H1 (cell line): ENCODE data around the gene POLDIP3. TPM values are rescaled to one million over a fixed set of nuclear protein-coding genes. Genes with fewer than 3 reads are reported as not detected.
A peak's percentile ranks its signal among the peaks of the same experiment; 100 is the strongest.

Source experiments
- ASH2L ChIP-seq: fragments of 200-600, 300-600 bp; sonication (generic); IDR thresholded peaks from one replicate; pipeline ENCODE4 v1.7.1; 2017; ENCODE audit warnings: low read length
- BACH1 ChIP-seq: IDR thresholded peaks from 2 replicates; pipeline ENCODE4 v1.6.1; 2012; ENCODE audit warnings: low read length, improper control_type of control experiment
- CEBPB ChIP-seq: IDR thresholded peaks from 2 replicates; pipeline ENCODE4 v1.6.1; 2012; ENCODE audit warnings: low read depth, low read length
- CREB1 ChIP-seq: IDR thresholded peaks from 2 replicates; pipeline ENCODE4 v1.6.1; 2012; ENCODE audit warnings: inconsistent platforms
- EZH2 ChIP-seq: fragments of 200-600 bp; sonication (generic); IDR thresholded peaks from 2 replicates; pipeline ENCODE4 v1.7.1; 2012; ENCODE audit warnings: low read depth, mild to moderate bottlenecking, moderate library complexity, low read length, inconsistent platforms; ENCODE audit not compliant: severe bottlenecking
- FOSL1 ChIP-seq: IDR thresholded peaks from 2 replicates; pipeline ENCODE4 v1.6.1; 2011; ENCODE audit warnings: mild to moderate bottlenecking, low read depth, low read length, moderate library complexity; ENCODE audit not compliant: insufficient read depth
- HDAC2 ChIP-seq, 2 experiments: fragments of 300-600 bp in 1 of 2; sonication (generic) in 1 of 2; IDR thresholded peaks; 2 replicates each; pipeline ENCODE4 v1.6.1; 2011 to 2012; ENCODE audit warnings: low read depth in 2 of 2, low read length in 2 of 2, mild to moderate bottlenecking in 2 of 2, moderate library complexity in 2 of 2, borderline replicate concordance in 1 of 2, inconsistent platforms in 1 of 2
- JUND ChIP-seq: IDR thresholded peaks from 2 replicates; pipeline ENCODE4 v1.6.1; 2011; ENCODE audit warnings: mild to moderate bottlenecking, improper control_type of control experiment, low read length
- KDM4A ChIP-seq: IDR thresholded peaks from one replicate; pipeline ENCODE4 v1.7.1; 2012; ENCODE audit warnings: low read depth, mild to moderate bottlenecking, moderate library complexity, low read length, inconsistent platforms; ENCODE audit not compliant: severe bottlenecking
- KDM5A ChIP-seq: fragments of 200-600 bp; IDR thresholded peaks from 2 replicates; pipeline ENCODE4 v1.7.1; 2012; ENCODE audit warnings: mild to moderate bottlenecking, low read length, inconsistent platforms, mixed read lengths
- MAFK ChIP-seq: IDR thresholded peaks from 2 replicates; pipeline ENCODE4 v1.6.1; 2012; ENCODE audit warnings: low read depth, mild to moderate bottlenecking, improper control_type of control experiment, low read length
- NANOG ChIP-seq: IDR thresholded peaks from 2 replicates; pipeline ENCODE4 v1.6.1; 2011; ENCODE audit warnings: low read length, low read depth, mild to moderate bottlenecking, inconsistent platforms; ENCODE audit not compliant: insufficient read depth, poor library complexity, severe bottlenecking
- POLR2A ChIP-seq, 2 experiments: IDR thresholded peaks; 1 replicate in 1 of 2; 2 replicates in 1 of 2; pipeline ENCODE4 v1.6.1; 2011; ENCODE audit warnings: low read depth in 2 of 2, low read length in 2 of 2, mild to moderate bottlenecking in 2 of 2; ENCODE audit errors: control extremely low read depth in 1 of 2
- POU5F1 ChIP-seq: IDR thresholded peaks from 2 replicates; pipeline ENCODE4 v1.6.1; 2011; ENCODE audit warnings: low read depth, mild to moderate bottlenecking, low read length, moderate library complexity
- RFX5 ChIP-seq: IDR thresholded peaks from 2 replicates; pipeline ENCODE4 v1.6.1; 2011; ENCODE audit warnings: low read depth, low read length, improper control_type of control experiment, borderline replicate concordance
- RNF2 ChIP-seq: fragments of 200-900, 300-1000 bp; sonication (generic); IDR thresholded peaks from 2 replicates; pipeline ENCODE4 v1.7.1; 2016; ENCODE audit warnings: borderline replicate concordance, low read depth, mild to moderate bottlenecking, antibody characterized with exemption, low read length; ENCODE audit not compliant: poor library complexity, severe bottlenecking; ENCODE audit errors: missing control alignments
- RXRA ChIP-seq: IDR thresholded peaks from 2 replicates; pipeline ENCODE4 v1.6.1; 2011; ENCODE audit warnings: low read depth, mild to moderate bottlenecking, low read length, moderate library complexity; ENCODE audit not compliant: insufficient read depth
- SIRT6 ChIP-seq: IDR thresholded peaks from one replicate; pipeline ENCODE4 v1.7.1; 2012; ENCODE audit warnings: low read length, inconsistent platforms
- SP2 ChIP-seq: IDR thresholded peaks from 2 replicates; pipeline ENCODE4 v1.6.1; 2012; ENCODE audit warnings: mild to moderate bottlenecking, low read length, inconsistent platforms
- TAF7 ChIP-seq: optimal IDR thresholded peaks from 2 replicates; pipeline ENCODE3; 2011; ENCODE audit warnings: low read depth, mild to moderate bottlenecking, inconsistent platforms, low read length, moderate library complexity, borderline replicate concordance
- TBP ChIP-seq: IDR thresholded peaks from 2 replicates; pipeline ENCODE4 v1.6.1; 2011; ENCODE audit warnings: low read depth, low read length, improper control_type of control experiment
- TCF12 ChIP-seq: IDR thresholded peaks from 2 replicates; pipeline ENCODE4 v1.6.1; 2011; ENCODE audit warnings: low read depth, mild to moderate bottlenecking, low read length
- TEAD4 ChIP-seq: IDR thresholded peaks from 2 replicates; pipeline ENCODE4 v1.6.1; 2012; ENCODE audit warnings: low read depth, low read length, inconsistent platforms, mixed read lengths
- YY1 ChIP-seq: IDR thresholded peaks from 2 replicates; pipeline ENCODE4 v1.6.1; 2011; ENCODE audit warnings: low read depth, mild to moderate bottlenecking, low read length
- polyA plus RNA-seq, 7 experiments: library from polyadenylated mRNA; depleted of rRNA in 3 of 7; stranded (reverse) in 5 of 7; unstranded in 2 of 7; fragments of >200 nt in 5 of 7; fragments of 200-250 nt in 2 of 7; gene quantifications; 1 replicate in 5 of 7; 2 replicates in 1 of 7; 4 replicates in 1 of 7; pipeline versions ENCODE4 v1.2.1 to v1.2.3, GENCODE V29; 2011 to 2013; ENCODE audit warnings: missing spikeins in 2 of 7, mixed read lengths in 2 of 7
- total RNA-seq: library from RNA; stranded (reverse); fragmentation: NEBNext Ultra II Directional; extraction: Animal tissue kit (Norgen Biotek cat#: 25700); gene quantifications from 2 replicates; pipeline ENCODE4 v1.2.1, GENCODE V29; 2021
- TF ChIP-seq, protein P1 (sequence below): IDR thresholded peaks from 2 replicates; pipeline ENCODE4 v1.6.1; 2012; ENCODE audit warnings: inconsistent platforms

POLDIP3 gene
- total and polyA plus RNA-seq, 2 of the 8 experiments (the other 6 are each of a cell fraction or from before 2014, with no cell fraction given), result 43.5 to 84.6 TPM

DNA sequence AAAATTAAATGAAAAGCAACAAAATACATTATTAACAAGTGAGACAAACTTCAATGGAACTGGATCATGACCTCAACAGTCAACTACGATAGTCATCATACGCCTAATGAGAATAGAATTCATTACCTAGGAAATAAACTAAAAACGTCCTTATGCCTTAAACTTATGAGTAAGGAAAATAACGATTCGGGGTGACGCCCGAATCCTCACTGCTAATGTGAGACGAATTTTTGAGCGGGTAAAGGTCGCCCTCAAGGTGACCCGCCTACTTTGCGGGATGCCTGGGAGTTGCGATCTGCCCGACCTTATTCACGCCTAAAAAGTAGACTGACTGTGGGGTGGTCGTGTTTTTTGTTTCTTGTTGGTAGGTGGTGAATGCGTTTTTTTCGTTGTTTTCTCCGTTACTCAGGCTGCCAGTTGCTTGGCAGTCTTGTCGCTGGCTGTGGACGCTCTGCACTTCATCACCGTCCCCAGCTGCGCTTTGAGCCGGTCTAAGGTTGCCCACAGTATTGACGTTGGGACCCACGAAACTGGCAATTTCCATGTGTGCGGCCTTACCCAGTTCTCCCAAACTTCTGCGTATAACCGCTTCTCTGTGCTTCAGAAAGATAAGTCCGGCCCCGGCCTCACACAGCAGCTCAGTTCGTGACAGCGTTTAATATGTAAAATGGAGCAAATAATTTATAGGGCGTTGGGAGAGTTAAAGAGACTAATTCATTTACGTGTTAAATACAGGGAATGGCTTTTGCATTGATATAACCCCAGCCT is 593 bp upstream of the POLDIP3 start (continued):
- peak; percentile 78 for TF ChIP-seq CREB1
- TF ChIP-seq JUND, result peak; percentile 74; the same call in 1 of the 2 replicates
- TF ChIP-seq ASH2L, result no peak
- TF ChIP-seq CEBPB, result no peak
- TF ChIP-seq HDAC2 (IDR thresholded peaks at IDR 0.05; ENCODE audit: borderline replicate concordance in 1 of 2, low read depth in 2 of 2, low read length in 2 of 2), result peak; percentile 92 to 95
- TF ChIP-seq TAF7, result peak; percentile 100
- TF ChIP-seq MAFK, result no peak
- 0 out of 2 replicates have a peak, but pooled peaks have one; percentile 44 for TF ChIP-seq POU5F1
- no peak for TF ChIP-seq RFX5
- TF ChIP-seq KDM4A, result no peak
- no peak for TF ChIP-seq RNF2
- peak; percentile 50; the same call in 1 of the 2 replicates for TF ChIP-seq YY1
- peak; percentile 86 for TF ChIP-seq BACH1
- TF ChIP-seq NANOG, result no peak
- TF ChIP-seq EZH2, result no peak
- TF ChIP-seq TBP, result peak; percentile 99
- peak; percentile 100 for TF ChIP-seq POLR2A (IDR thresholded peaks at IDR 0.05; ENCODE audit: control extremely low read depth in 1 of 2, low read depth in 2 of 2, low read length in 2 of 2)
- TF ChIP-seq TCF12, result peak; percentile 83
- TF ChIP-seq KDM5A, result no peak
- no peak for TF ChIP-seq SP2
- TF ChIP-seq TEAD4, result no peak
- TF ChIP-seq SIRT6, result no peak
- TF ChIP-seq FOSL1, result no peak
- TF ChIP-seq RXRA, result peak; percentile 78; the same call in 1 of the 2 replicates
- TF ChIP-seq, protein P1, sequence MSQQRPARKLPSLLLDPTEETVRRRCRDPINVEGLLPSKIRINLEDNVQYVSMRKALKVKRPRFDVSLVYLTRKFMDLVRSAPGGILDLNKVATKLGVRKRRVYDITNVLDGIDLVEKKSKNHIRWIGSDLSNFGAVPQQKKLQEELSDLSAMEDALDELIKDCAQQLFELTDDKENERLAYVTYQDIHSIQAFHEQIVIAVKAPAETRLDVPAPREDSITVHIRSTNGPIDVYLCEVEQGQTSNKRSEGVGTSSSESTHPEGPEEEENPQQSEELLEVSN, result no peak
